ENCODE data around the gene ADGRB3.

DNA sequence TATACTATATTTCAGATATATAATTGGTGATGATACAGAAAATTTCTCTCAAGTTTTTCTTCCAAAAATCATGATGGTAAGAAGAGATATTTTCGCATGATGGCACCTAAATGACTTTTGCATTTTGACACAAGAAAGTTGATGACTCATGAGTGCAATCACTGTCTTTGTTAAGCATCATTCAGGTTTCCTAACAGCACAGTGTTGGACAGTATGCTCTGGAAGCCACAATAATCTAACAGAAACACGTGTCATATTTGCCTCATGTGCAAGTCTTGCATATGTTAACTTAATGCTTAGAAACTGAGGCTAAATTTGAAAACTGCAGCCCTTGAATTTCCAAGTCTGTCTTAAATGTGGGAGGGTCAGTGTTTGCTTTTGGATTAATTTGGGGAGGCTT is 628.2 kb downstream of the ADGRB3 start:
- TF ChIP-seq POLR2A (IDR thresholded peaks at IDR 0.05): no peak
- TF ChIP-seq CTCF (IDR thresholded peaks at IDR 0.05): no peak

Data from sigmoid colon (tissue), 3 donors.